ENCODE results near the gene IL16. TPM values are rescaled to one million over a fixed set of nuclear protein-coding genes. Genes with fewer than 3 reads are reported as not detected.

The IL16 gene
- total RNA-seq, 1 donor from 2014 or later, result 0.05 TPM

DNA sequence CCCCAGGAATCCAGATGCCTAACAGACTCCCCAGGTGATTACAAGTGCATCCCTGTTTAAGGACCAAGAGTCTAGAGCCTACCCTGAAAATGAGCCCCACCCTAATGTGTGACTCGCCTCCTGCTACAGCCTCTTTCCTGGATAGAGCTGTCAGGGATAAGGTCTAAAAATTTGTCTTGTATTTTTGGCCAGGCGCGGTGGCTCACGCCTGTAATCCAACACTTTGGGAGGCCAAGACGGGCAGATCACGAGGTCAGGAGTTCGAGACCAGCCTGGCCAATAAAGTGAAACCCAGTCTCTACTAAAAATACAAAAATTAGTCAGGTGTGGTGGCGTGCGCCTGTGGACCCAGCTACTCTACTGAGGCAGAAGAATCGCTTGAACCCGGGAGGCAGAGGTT lies 166.1 kb downstream of the IL16 start:
- Mint-ChIP-seq H3K27me3 (ENCODE audit: low read depth) (no peaks in the 10 kb centered on the region), H3K27ac (ENCODE audit: unreplicated experiment) (no peak overlapping the region), H3K4me1 (no peaks in the 10 kb centered on the region), H3K36me3 (ENCODE audit: low read depth) (no peaks in the 10 kb centered on the region), H3K9me3 (no peaks in the 10 kb centered on the region), H3K4me3 (no peak overlapping the region)
- no peak for DNase-seq (ENCODE audit: low read depth, low spot score)
- no peak for TF ChIP-seq CTCF (conservative IDR thresholded peaks at IDR 0.05)

GRCh38 chr15:81363276-81363675 lies 166.6 kb downstream of the IL16 start:
- H3K27ac Mint-ChIP-seq (ENCODE audit: unreplicated experiment), result no peak overlapping the region
- no peak overlapping the region for H3K4me3 Mint-ChIP-seq
- TF ChIP-seq CTCF (conservative IDR thresholded peaks at IDR 0.05), result no peak
- H3K9me3 Mint-ChIP-seq, result no peaks in the 10 kb centered on the region
- no peaks in the 10 kb centered on the region for H3K27me3 Mint-ChIP-seq (ENCODE audit: low read depth)
- H3K4me1 Mint-ChIP-seq, result no peaks in the 10 kb centered on the region
- no peak for DNase-seq (ENCODE audit: low read depth, low spot score)
- H3K36me3 Mint-ChIP-seq (ENCODE audit: low read depth), result no peaks in the 10 kb centered on the region

Other genes with a start within 250 kb of the IL16 start
- gene MESD, start 207.1 kb upstream of the IL16 start, total RNA-seq, result 30.7 and 31.9 TPM in 2 replicates
- 30.6 and 31.7 TPM in 2 replicates for gene TLNRD1, start 196.0 kb upstream of the IL16 start, total RNA-seq
- gene CFAP161, start 62.6 kb upstream of the IL16 start, total RNA-seq, result not detected in 2 replicates
- 2.4 and 2.7 TPM in 2 replicates for gene STARD5, start 127.3 kb downstream of the IL16 start, total RNA-seq
- gene TMC3, start 177.3 kb downstream of the IL16 start, total RNA-seq, result not detected in 2 replicates

Data from neural crest cell (in vitro differentiated cells).